SK-N-DZ (cell line): Measurements from ENCODE around the gene PRR14L. TPM values are rescaled to one million over a fixed set of nuclear protein-coding genes. Genes with fewer than 3 reads are reported as not detected.
"Not testable (repeated sequence)": the region's sequence is repeated elsewhere in the genome, so short reads cannot be mapped to it uniquely, and the experiment has no call there.

Experiments
- DNase-seq: peaks from one replicate; pipeline ENCODE4 v3.0.0-alpha.2; 2015; ENCODE audit warnings: low spot score
- polyA plus RNA-seq, 2 experiments: library from polyadenylated mRNA; depleted of rRNA; stranded (reverse); fragments of >200 nt; gene quantifications; 2 replicates each; pipeline ENCODE4 v1.2.3, GENCODE V29; 2014

PRR14L gene
- 11.1 and 12.2 TPM in 2 replicates for polyA plus RNA-seq (2014; cell fraction: cytosol; rRNA removed)
- 10.5 and 11.8 TPM in 2 replicates for polyA plus RNA-seq (2014; cell fraction: nucleus; rRNA removed)

DNA sequence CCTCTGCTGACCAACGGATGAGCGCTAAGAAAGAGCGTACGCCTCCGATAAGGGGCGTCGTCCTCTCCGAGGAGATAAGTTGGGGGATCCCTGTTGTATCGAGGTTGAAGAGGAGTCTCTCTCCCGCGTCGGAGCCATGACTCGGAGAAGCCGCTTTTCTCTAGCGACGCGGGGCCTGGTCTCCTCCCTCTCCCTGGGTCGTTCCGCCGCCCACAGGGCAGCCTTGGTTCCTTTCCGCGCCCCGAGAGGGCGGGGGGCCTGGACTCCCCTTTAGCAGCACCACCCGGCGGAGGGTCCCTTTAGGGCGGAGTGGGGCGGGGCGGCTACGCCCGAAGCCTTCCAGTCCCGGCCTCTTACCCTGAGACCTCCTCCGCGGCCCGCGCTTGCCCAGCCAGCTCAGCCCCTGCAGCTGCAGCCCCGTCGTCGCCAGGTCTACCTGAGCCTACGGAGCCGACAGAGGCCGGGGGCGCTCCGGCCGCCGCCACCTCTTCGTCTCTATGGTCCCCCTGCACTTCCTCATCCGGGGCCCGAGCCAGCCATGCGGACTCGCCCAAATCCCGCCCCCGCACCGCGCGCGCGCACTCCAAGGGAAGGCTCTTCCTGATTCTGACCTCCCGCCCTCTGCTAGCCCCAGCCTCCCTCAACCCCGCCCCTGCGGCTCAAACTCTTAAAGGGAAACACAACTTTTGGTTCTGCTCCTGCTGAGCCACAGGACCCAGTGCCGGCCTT, at the start of gene PRR14L:
PRR14L (minus strand) TSS at position 497 of the 729 bp plus-strand sequence. CDS start 11,272 bp downstream, outside the sequence.
- peak; percentile 96 for DNase-seq

DNA sequence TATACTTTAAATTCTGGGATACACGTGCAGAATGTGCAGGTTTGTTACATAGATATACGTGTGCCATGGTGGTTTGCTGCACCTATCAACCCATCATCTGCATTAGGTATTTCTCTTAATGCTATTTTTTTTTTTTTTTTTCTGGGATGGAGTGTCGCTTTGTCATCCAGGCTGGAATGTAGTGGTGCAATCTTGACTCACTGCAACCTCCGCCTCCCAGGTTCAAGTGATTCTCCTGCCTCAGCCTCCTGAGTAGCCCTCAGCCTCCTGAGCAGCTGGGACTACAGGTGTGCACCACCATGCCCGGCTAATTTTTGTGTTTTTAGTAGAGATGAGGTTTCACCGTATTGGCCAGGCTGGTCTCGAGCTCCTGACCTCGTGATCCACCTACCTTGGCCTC, 49.4 kb upstream of the PRR14L start:
- DNase-seq, result not testable (repeated sequence)

DNA sequence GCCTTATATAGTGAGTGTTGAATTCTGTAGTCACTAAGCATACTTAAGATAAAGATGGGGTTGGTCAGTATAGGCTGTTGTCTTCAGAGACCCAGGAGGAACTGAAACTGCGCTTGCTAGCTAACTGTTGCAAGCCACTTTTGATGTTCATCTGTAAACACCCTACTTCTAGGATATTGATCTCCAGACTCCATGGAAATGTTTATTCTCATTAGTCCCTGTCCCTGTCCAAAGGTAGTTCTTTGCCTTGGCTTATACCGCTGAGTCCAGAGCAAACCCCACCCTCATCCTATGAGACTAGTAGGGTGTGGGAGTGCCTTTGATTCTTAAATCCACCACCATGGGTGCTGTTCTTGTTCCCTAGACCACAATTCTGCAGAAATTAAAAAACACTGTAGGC, 40.3 kb upstream of the PRR14L start:
- DNase-seq, result no peak

DNA sequence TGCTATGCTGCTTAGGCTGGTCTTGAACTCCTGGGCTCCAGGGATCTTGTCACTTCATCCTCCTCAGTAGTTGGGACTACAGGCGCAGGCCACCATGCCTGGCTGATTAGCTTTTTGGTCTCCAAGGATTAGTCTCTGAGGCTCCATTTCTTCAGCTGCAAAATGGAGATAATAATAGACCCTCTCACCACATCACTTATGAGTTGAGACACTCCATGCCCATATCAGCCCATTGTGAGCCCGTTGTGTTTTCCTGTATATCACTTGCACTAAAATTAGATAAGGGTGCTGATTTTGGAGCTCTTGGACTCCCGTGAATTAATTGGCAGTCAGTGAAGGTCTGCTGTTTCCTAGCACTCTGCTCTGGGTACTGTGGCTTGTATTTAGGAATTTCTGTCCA, 39.9 kb upstream of the PRR14L start:
- DNase-seq, result no peak

DNA sequence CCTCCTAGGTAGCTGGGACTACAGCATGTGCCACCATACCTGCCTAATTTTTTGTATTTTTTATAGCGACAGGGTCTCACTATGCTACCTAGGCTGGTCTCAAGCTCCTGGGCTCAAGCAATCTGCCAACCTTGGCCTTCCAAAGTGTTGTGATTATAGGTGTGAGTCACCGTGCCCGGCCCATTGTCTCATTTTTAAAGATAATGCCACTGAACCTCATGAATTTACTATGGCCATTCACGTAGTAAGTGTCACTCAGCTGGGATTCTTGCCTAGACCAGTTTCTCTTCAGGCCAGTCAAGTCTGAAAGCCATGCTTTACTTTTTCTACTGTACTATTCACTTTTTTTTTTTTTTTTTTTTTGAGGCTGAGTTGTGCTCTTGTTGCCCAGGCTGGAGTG, 26.3 kb upstream of the PRR14L start:
- no peak for DNase-seq

DNA sequence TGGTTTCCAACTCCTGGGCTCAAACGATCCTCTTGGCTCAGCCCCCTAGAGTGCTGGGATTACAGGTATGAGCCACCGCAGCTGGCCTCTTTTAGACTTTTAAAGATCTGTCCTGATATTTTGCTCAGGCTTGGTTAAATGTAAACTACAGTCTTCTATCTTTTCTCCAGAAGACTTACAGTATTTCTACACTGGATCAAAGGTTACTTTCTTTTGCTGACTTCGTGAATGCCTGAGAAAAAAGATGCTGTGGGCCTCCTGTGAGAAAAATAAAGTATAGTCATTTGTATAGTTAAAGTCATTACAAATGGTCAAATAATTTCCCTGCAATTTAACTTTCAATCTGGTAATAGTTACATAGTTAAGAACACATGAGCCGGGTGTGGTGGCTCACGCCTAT, 23.5 kb upstream of the PRR14L start:
- no peak for DNase-seq

DNA sequence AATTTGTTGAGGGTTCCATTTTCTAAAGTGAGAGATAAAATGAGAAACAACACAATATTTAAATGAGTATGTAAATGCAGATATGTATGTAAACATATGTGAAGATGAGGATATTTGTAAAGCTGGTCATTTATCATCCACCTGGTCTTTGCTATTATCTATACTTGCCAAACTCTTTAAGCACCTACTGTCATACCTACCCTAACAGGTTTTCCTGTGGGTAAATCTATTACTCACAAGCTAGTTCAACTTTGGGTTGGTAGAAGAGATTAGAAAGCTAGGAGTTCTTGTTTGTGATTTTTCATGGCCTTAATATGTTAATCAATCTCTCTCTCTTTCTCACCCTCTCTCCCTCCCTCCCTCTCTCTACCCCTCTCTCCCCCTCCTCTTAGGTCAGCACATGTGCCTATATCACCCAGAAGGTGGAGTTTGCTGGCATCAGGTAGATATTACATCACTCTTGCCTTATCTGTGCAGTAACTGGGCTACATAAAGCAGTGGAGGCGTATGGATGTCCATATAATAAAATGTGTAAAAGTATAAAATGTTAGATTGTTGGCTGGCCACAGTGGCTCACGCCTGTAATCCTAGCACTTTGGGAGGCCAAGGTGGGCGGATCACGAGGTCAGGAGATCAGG, 18.6 kb upstream of the PRR14L start:
- no peak for DNase-seq

DNA sequence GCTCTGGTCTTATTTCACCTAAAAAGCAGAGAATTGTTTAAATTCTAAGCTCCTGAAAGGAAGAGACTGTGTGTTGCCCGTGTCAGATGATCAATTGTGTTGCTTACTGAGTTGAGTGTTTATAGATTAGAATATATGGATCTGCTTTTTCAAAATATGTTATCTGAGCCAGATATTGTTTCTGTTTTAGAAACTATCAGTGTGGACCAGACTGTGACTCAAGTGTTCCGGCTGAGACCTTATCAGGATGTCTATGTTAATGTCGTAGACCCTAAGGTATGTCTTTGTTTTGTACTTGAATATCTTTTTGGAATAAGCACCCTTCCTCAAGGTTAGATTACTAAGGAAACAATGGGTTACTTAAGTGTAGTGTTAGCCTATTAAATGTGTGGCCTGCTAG, 14.9 kb upstream of the PRR14L start:
- no peak for DNase-seq

DNA sequence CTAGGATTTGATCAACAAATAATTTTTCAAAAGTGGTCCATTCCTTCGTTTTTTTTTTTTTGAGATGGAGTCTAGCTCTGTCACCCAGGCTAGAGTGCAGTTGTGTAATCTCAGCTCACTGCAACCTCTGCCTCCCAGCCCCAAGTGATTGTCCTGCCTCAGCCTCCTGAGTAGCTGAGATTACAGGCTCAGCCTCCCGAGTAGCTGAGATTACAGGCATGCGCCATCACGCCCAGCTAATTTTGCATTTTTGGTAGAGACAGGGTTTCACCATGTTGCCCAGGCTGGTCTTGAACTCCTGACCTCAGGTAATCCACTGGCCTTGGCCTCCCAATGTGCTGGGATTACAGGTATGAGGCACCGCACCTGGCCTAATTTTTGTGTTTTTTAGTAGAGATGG, 8.9 kb upstream of the PRR14L start:
- DNase-seq, result not testable (repeated sequence)

DNA sequence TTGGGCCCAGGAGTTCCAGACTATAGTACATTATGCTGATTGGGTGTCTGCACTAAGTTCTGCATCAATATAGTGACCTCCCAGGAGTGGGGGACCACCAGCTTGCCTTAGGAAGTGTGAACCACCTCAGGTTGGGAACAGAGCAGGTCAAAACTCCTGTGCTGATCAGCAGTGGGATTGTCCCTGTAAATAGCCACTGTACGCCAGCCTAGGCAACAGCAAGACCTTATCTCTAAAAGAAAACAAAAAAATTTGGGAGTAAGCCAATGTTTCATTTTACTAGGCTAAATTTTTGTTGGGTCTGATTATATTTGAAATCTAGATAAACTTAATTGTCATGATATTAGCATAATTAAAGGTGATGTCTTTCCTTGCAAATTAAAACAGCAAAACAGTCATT, 7.3 kb upstream of the PRR14L start:
- DNase-seq, result no peak

DNA sequence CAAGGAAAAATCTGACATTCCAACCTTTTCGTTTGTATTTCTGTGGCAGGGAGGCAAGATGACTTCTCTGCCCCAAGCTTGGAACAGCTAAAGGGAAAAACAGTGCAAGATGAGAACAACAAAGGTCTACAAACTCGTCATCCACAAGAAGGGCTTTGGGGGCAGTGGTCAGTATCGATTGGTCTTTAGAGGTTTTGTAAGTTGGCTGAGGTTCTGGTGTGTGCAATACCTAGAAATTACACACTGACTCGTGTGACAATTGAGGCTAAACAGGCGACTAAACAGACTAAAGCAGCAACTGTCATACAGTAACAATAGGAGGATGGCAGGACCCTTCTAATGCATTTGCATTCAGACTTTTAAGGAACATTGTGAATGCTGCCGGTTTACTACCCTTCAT, 4.9 kb upstream of the PRR14L start:
- DNase-seq, result no peak

DNA sequence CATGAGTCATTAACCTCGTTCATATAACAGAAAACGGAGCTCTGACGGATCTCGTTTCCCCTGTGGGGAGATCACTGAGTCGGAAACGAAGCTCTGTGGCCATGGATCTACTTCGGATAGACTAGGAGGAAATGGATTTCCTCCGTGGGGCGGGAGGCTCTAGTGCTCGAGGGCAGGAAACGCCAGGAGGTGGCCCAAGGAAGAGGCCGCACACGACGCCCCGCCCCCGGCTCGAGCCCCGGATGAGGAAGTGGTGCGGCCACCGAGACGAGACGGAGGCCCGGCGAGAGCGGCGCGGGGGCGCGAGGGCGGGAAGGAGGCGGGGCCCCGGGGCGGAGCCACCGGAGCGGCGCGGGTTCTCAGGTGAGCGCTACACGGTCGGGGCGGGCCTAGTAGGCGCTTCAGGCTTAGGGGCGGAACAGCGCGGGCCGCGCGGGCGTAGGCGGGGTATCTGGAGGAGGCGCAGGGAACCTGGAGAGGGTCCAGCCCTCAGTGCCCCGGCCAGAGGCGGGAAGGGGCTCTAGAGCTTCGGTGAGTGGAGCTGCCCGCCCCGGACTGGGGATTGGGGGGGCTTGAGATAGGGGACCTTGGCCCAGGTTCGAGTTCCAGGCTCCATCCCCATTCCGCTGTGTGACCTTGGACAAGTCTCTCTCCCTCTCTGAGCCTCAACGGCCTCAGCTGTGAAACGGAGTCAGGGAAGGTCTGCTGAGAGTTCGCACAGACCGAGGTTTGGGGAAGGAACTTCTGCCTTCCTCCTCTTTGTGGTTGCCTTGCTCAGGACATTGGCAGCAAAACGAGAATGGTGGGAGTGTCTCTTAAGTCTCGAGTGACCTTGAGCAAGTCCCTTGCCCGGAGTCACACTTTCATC, 3.9 kb upstream of the PRR14L start, which contains the start of gene DEPDC5:
DEPDC5 (plus strand) TSS at position 386 of the 868 bp plus-strand sequence. CDS start 903 bp downstream, outside the sequence.
- peak; percentile 95 for DNase-seq

DNA sequence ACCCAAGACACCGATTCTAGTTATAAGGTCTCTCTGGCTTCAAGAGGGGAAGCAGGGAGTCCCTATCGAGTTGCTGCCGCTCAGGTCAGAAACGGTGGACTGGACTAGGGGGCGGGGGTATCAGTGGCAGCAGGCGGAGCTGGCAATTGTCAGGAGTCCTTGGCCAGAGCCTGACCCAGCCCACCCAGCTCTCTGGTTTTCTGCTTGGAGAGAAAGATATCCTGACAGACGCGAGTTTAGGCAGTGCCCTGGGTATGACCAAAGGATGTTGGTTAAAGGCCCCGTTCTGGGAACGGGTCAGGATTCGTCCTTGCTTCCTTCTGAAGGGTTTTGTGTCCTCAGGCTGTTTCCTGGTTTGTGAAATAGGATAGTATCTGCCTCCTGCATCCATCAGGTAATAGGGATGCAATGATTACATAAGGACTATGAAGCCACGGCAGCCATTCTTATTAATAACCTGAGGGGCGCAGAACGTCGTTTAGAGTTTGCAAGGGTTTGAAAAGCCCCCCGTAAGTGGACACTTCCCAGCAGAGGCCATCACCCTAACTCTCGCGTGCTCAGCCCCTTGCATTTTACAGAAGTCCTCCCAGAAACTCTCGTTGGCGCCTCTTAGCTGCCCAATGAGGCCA, 3.2 kb upstream of the PRR14L start:
- DNase-seq, result peak; percentile 87

DNA sequence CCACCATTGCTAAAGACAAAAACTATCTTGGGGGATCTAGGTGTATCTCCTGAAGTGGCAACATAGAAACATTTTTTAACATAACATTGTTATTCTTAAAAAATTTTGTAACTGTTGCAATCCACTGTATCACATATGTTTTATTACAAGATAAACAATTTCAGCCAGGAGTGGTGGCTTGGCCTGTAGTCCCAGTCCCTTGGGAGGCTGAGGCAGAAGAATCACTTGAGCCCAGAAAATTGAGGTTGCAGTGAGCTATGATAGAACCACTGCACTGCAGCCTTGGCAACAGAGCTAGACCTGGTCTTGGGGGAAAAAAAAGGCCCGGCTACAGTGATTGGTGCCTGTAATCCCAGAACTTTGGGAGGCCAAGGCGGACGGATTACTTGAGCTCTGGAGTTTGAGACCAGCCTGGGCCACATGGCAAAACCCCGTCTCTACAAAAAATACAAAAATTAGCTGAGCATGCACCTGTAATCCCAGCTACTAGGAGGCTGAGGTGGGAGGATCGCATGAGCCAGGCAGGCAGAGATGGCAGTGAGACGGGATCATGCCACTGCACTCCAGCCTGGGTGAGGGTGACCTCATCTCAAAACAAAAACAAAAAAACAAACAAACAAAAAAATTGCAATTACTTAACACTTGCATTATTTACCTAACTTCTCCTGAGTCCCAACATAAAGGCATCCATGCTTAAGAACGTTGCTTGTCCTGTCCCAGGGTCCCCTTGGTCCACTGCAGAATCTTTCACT, 2.3 kb upstream of the PRR14L start:
- peak; percentile 23 for DNase-seq

DNA sequence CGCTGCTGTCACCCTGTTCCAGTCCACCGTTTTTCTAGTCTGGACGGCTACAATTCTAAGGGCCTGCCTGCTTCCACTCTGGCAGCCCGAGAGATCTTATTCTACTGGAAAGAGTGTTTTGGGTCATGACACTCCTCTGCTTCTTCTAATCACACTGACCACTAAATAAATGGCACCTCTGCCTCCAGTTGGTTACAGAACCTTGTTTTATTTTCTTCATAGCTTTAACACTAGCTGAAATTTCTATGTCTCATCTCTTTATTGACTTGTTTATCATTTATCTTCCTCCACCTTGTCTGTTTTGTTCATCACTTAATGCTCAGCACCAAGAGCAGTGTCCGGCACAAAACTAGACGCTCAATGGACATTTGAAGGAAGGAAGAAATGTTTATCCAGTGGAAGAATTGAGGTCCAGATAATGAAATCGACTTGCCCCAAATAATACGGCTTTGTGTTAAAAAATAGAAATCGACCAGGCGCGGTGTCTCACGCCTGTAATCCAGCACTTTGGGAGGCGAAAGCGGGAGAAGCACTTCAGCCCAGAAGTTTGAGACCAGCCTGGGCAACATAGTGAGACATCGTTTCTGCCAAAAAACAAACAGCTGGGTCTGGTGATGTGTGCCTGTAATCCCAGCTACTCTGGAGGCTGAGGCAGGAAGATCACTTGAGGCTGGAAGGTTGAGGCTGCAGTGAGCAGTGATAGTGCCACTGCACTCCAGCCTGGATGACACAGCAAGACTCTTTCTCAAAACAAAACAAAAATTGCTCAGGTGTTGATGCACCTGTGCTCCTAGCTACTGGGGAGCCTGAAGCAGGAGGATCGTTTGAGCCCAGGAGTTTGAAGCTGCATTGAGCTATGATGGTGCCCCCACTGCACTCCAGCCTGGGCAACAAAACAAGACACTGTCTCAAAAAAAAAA, 693 bp upstream of the PRR14L start:
- DNase-seq, result no peak

DNA sequence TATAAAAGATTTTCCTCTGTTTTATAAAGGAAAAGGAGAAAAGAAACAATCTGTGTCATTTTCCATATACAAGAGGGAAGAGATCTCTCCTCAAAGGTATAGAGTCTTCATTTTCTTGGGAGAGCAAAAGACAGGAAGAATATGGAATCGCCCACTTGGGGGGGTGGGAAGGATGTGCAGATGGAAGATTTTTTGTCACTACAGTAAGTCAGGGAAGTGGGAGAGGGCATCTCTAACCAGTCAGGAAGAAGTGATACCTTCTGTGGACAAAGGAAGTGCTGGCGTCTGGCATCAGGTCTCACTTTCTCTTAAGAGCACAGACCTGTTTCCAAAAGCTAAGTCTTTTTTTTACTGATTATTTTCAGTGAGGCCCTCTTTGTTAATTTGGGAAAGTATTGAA, 1.4 kb downstream of the PRR14L start:
- DNase-seq, result no peak

DNA sequence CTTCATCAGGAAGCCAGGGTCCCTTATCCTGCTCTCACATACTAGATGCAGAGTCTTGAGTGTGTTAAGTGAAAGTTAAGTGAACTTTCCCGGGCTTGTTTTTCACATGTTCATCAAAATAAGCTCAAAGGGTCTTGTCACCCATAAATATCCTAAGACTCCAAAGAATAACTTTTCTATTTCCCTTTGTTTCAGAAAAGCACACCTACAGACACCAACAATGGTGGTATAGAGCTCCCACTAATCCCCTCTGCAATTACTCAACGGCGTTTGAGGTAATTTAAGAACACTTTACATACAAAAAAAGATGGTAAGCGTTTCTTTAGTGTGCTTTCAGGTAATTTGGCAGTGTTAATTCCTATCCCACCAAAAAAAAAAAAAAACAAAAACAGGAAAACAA, 2.5 kb downstream of the PRR14L start:
- DNase-seq, result no peak

DNA sequence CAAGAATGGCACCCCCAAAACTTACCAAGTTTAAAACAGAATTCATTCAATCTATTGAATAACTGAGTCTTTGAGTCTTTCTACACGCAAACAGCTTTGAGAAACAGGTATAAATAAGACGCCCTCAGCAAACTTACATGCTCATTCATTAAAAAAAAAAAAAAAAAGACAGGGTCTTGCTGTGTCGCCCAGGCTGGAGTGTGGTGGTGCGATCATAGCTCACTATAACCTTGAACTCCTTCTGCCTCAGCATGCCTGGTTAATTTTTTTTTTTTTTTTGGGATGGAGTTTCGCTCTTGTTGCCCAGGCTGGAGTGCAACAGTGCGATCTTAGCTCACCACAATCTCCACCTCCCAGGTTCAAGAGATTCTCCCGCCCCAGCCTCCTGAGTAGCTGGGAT, 6.1 kb downstream of the PRR14L start:
- DNase-seq, result no peak

DNA sequence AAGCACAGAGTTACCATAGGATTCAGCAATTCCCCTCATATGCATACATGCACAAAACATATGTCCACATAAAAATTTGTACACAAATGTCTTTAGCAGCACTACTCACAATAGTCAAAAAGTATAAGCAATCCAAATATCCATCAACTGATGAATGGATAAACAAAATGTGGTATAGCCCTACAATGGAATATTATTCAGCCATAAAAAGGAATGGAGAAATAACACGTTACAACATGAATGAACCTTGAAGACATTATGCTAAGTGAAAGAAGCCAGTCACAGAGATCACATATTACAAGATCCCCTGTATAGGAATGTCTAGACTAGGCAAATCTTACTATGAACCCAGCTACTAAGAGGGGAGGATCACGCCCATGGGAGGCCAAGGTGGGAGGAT, 7.2 kb downstream of the PRR14L start:
- DNase-seq, result no peak

DNA sequence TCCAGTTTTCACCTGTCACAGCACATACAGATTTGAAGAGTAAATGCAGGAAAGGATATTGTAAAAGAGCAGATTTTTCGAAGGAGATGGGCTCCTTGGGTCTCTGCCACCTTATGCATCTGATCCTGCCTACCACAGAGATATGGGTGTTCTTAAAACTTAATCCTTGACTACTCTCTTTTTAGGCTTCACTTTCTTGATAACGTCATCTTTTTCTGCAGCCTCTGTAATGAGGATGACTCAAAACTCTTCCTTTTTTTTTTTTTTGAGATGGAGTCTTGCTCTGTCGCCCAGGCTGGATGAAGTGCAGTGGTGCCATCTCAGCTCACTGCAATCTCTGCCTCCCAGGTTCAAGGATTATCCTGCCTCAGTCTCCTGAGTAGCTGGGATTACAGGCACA, 7.8 kb downstream of the PRR14L start:
- DNase-seq, result no peak
